Suprapubic skin (tissue), 4 donors: ENCODE results near the gene SHISA8. TPM values are rescaled to one million over a fixed set of nuclear protein-coding genes. Genes with fewer than 3 reads are reported as not detected.

ENCODE experiments used
- DNase-seq, 2 donors: peaks; one replicate each; pipeline ENCODE4 v3.0.0-alpha.2; 2019; ENCODE audit warnings: low spot score in 2 of 2
- H3K27ac ChIP-seq: fragments of 200-600 bp; sonication (generic); one replicate; pipeline ENCODE4 v1.5.1; 2019
- H3K27me3 ChIP-seq: fragments of 200-600 bp; sonication (generic); one replicate; pipeline ENCODE4 v1.5.1; 2019
- H3K36me3 ChIP-seq: fragments of 200-600 bp; sonication (generic); one replicate; pipeline ENCODE4 v1.5.1; 2019
- H3K4me1 ChIP-seq: fragments of 200-600 bp; sonication (generic); one replicate; pipeline ENCODE4 v1.5.1; 2019
- H3K4me3 ChIP-seq: fragments of 200-600 bp; sonication (generic); one replicate; pipeline ENCODE4 v1.5.1; 2019; ENCODE audit warnings: mild to moderate bottlenecking
- H3K9me3 ChIP-seq: fragments of 200-600 bp; sonication (generic); one replicate; pipeline ENCODE4 v1.5.1; 2019
- EP300 ChIP-seq: sonication (generic); formaldehyde crosslinking; IDR thresholded peaks from one replicate; pipeline ENCODE4 v1.6.1; 2017; ENCODE audit warnings: antibody characterized with exemption
- POLR2A ChIP-seq, 2 donors: fragments of 450-650 bp; IDR thresholded peaks; one replicate each; pipeline ENCODE4 v1.6.1; 2017; ENCODE audit warnings: antibody characterized with exemption in 2 of 2, mild to moderate bottlenecking in 2 of 2, moderate library complexity in 2 of 2
- POLR2AphosphoS5 ChIP-seq, 3 donors: sonication (generic); formaldehyde crosslinking; IDR thresholded peaks; one replicate each; pipeline ENCODE4 v1.6.1; 2017; ENCODE audit warnings: antibody characterized with exemption in 3 of 3
- WGBS: methylation state at CpG from one replicate; pipeline ENCODE4 v1.1.5; 2018; 5-methylcytosine and 5-hydroxymethylcytosine counted together
- total RNA-seq, 4 donors: library from RNA; depleted of rRNA; stranded (reverse); fragments of >200 nt; gene quantifications; one replicate each; pipeline ENCODE4 v1.1.0, GENCODE V29; 2016
- TF ChIP-seq, protein P1 (sequence below), 2 donors: fragments of 200-600 bp in 1 of 2; fragments of 450-650 bp in 1 of 2; sonication (generic) in 1 of 2; IDR thresholded peaks; one replicate each; pipeline ENCODE4 v1.5.1; 2016 to 2019; ENCODE audit warnings: antibody characterized with exemption in 2 of 2, mild to moderate bottlenecking in 1 of 2, moderate library complexity in 1 of 2

Gene SHISA8
- total RNA-seq, 4 donors from 2014 or later = not detected

- no peak for DNase-seq
- no peak for TF ChIP-seq POLR2AphosphoS5 (IDR thresholded peaks at IDR 0.05)
- TF ChIP-seq POLR2A (IDR thresholded peaks at IDR 0.05) = no peak
- no peak for TF ChIP-seq EP300
- TF ChIP-seq, protein P1, sequence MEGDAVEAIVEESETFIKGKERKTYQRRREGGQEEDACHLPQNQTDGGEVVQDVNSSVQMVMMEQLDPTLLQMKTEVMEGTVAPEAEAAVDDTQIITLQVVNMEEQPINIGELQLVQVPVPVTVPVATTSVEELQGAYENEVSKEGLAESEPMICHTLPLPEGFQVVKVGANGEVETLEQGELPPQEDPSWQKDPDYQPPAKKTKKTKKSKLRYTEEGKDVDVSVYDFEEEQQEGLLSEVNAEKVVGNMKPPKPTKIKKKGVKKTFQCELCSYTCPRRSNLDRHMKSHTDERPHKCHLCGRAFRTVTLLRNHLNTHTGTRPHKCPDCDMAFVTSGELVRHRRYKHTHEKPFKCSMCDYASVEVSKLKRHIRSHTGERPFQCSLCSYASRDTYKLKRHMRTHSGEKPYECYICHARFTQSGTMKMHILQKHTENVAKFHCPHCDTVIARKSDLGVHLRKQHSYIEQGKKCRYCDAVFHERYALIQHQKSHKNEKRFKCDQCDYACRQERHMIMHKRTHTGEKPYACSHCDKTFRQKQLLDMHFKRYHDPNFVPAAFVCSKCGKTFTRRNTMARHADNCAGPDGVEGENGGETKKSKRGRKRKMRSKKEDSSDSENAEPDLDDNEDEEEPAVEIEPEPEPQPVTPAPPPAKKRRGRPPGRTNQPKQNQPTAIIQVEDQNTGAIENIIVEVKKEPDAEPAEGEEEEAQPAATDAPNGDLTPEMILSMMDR (IDR thresholded peaks at IDR 0.05) = no peak
- peak overlapping the region; percentile 10 for H3K27ac ChIP-seq
- H3K9me3 ChIP-seq = no peaks in the 10 kb centered on the region
- no peak overlapping the region for H3K4me3 ChIP-seq
- peaks cover 82% of the 10 kb centered on the region for H3K36me3 ChIP-seq
- WGBS = no CpG with 5 or more reads among the region's 15 CpGs
- no peaks in the 10 kb centered on the region for H3K27me3 ChIP-seq
- H3K4me1 ChIP-seq = no peaks in the 10 kb centered on the region
Measured at GRCh38 chr22:41902932-41903421, 11.9 kb downstream of the SHISA8 start.

DNA sequence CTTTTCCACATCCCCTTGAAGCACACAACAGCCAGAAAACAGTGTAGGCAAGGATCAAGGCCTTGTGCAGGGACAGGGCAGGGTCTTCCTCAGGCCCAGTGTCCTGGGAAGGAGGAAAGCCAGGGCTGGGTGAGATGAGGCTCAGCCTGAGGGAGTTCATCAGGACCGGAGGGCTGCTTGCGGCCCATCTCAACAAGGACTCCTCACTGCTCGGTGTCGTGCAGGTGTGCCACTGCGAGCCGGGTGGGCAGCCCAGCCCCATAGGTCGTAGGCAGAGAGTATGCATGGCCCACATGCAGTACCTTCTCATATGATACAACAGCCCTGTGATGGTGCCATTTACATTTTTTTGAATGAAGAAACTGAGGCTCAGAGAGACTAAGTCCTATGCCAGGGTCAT lies 12.9 kb downstream of the SHISA8 start:
- Histone ChIP-seq H3K27ac (no peak overlapping the region), H3K36me3 (peaks cover 91% of the 10 kb centered on the region), H3K27me3 (no peaks in the 10 kb centered on the region), H3K9me3 (no peaks in the 10 kb centered on the region), H3K4me1 (no peaks in the 10 kb centered on the region), H3K4me3 (no peak overlapping the region)
- TF ChIP-seq, protein P1 (IDR thresholded peaks at IDR 0.05) = no peak
- TF ChIP-seq EP300 = no peak
- no CpG with 5 or more reads among the region's 7 CpGs for WGBS
- no peak for DNase-seq

DNA sequence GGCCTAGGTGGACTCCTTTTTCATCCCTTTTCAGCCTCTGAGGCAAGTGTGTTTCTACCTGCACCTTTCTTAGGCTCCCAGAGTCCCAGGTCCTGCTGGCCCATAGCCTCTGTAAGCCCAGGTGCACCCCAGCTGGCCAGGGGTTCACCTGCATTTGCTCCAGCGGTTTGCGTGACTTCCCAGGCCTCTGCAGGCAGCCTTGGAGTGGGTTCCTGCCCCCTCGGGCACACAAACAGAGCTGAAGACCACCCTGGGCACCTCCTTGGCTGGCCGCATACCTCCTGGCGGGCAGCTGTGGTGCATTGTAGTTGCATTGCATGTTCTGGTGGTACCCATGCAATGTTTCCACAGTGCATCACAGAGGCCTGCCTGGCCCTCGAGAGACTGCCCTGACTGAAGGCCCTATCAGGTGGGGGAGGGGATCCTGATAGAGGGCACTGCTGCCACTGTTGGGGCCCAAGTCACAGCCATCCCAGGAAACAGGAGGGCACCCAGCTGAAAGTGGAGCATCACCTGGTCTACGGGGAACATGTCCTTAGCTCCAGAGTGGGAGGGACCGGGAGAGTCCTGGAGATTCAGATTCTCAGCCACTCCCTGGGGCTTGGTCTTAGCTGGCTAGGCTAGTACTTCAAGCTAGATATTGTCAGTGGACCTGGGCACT lies 14.1 kb downstream of the SHISA8 start:
- TF ChIP-seq EP300 (no peak), POLR2AphosphoS5 (IDR thresholded peaks at IDR 0.05) (no peak), POLR2A (IDR thresholded peaks at IDR 0.05) (no peak)
- TF ChIP-seq, protein P1 (IDR thresholded peaks at IDR 0.05) = no peak
- Histone ChIP-seq H3K27ac (no peak overlapping the region), H3K4me1 (no peaks in the 10 kb centered on the region), H3K9me3 (no peaks in the 10 kb centered on the region), H3K4me3 (no peak overlapping the region), H3K27me3 (no peaks in the 10 kb centered on the region), H3K36me3 (peaks cover 100% of the 10 kb centered on the region)
- no peak for DNase-seq
- WGBS = 92% methylated on average over 4 of the region's 8 CpGs

DNA sequence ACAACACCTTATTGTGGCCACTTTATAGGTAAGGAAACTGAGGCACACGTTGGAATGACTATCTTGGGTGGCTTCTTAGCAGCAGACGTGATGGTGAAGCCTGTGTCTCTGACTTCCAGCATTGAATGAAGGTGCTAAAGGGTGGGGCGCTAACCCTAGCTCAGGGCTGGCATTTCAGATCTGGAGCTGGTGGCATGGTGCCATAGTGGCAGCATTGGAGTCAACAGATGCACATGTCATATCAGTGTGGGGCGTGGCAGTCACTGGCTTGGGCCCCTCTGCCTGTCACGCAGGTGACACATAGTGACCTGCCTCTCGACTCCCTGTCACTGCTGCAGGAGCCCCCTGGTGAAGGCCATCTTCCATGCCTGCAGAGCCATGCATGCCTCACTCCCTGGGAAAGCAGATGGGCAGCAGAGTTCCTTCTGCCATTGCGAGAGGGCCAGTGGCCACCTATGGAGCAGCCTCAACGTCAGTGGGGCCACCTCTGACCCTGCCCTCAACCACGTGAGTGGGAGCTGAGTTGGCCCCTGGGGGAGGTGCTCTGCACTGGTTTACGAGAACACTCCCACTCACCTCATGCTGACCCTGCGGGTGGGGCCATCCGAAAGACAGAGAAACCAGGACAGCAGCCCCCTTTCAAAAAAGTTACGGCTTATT lies 14.8 kb downstream of the SHISA8 start:
- Histone ChIP-seq H3K27me3 (no peaks in the 10 kb centered on the region), H3K4me1 (no peaks in the 10 kb centered on the region), H3K4me3 (no peak overlapping the region), H3K36me3 (peaks cover 100% of the 10 kb centered on the region), H3K27ac (no peak overlapping the region), H3K9me3 (no peaks in the 10 kb centered on the region)
- TF ChIP-seq EP300 = no peak
- TF ChIP-seq POLR2A (IDR thresholded peaks at IDR 0.05) = no peak
- TF ChIP-seq POLR2AphosphoS5 (IDR thresholded peaks at IDR 0.05) = no peak
- TF ChIP-seq, protein P1 (IDR thresholded peaks at IDR 0.05) = no peak
- DNase-seq = no peak
- WGBS = 90% methylated on average over 11 of the region's 13 CpGs

DNA sequence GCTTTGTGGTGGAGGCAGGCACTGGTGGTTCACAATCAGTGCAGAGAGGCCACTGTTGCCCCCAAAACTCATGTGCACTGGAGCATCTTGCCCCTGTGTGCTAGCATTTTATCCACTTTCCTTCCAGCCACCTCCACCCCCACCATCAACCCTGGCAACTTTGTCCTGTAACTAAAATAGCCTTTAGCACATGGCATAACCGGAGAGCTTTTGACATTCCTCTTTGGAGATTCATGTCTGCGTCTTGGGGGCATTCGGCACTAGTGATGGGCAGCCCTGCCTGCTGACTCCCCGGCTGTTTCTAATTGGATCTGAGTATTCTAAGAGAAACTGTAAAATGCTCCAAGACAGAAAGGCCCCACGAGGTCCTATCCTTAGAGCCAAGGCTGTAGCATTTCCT lies 15.8 kb downstream of the SHISA8 start:
- Histone ChIP-seq H3K36me3 (peaks cover 100% of the 10 kb centered on the region), H3K4me3 (no peak overlapping the region), H3K27ac (no peak overlapping the region), H3K4me1 (no peaks in the 10 kb centered on the region), H3K9me3 (no peaks in the 10 kb centered on the region), H3K27me3 (no peaks in the 10 kb centered on the region)
- TF ChIP-seq, protein P1 (IDR thresholded peaks at IDR 0.05) = no peak
- TF ChIP-seq POLR2A (IDR thresholded peaks at IDR 0.05) (no peak), EP300 (no peak), POLR2AphosphoS5 (IDR thresholded peaks at IDR 0.05) (no peak)
- WGBS = 86% methylated on average over 5 of the region's 5 CpGs
- no peak for DNase-seq
